DMS114 treated with DMSO at 0.1 percent for 48 hours (cell line): Measurements from ENCODE around the gene EPHB2.
A peak's percentile ranks its signal among the peaks of the same experiment; 100 is the strongest.
"Not testable (repeated sequence)": the region's sequence is repeated elsewhere in the genome, so short reads cannot be mapped to it uniquely, and the experiment has no call there.

Source experiments
- DNase-seq: peaks from one replicate; lab custom pipeline; 2025; ENCODE audit not compliant: unreplicated experiment; lab: John Stamatoyannopoulos, UW

Gene EPHB2

DNA sequence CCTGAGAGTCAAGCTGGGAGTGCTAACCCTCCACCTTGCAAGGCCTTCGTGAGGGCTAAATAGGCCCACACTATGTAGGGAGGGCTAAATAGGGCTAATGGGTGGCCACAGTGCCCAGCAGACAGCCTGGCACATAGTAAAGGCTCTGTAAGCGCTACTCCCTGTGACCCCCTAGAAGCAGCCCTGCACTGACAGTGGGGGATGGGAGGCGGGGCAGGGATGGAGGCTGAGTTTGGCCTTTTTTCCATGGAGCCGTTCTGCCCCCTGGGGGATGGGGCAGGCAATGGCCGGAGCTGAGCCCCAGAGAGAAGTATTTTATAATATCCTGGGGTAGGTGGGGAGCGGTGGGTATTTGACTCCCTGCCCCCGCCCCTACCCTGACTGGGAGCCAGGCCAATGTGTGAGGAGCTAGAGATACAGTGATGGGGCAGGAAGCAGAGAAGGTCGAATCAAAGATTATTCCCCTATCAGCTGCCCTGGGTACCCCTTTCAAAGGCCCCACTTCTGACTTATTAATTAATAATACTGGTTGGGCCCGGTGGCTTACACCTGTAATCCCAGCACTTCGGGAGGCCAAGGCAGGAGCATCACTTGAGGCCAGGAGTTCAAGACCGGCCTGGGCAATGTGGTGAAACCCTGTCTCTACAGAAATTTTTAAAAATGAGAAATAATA lies 219.7 kb downstream of the EPHB2 start:
- DNase-seq, result peak; percentile 33

DNA sequence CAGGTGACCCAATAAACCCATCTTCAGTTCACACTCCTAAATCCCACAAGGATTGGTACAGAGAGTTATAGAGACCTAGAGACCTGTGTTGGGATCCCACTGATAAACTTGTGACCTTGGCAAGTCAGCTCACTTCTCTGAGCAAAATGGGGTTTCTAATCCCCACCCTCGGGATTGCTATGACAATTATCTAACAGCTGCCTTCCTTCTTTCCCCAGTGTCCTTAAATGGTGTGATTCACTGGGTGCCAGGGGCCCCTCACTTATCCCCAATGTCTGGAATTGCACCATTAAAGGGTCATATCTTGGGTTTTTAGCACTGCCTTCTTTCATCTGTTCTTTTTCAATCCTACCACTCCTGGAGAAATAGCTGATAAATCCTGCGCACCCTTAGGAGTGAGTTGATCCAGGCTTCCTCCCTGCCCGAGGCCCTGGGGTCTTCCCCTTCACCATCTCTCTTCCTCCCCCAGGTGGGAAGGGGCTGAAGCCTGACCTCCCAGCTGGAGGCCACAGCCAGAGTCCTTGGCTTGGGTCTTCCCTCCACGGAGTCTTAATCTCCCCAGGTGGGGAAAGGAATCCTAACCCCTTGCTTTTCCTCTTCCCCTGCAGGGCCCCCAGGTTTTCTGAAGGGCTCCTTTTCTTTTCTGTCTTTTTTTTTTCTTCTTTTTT lies 222.3 kb downstream of the EPHB2 start:
- DNase-seq, result no peak

GRCh38 chr1:22935433-22935832 lies 224.8 kb downstream of the EPHB2 start:
- DNase-seq, result no peak

- no peak for DNase-seq
Measured at GRCh38 chr1:22936681-22937080, 226.0 kb downstream of the EPHB2 start.

DNA sequence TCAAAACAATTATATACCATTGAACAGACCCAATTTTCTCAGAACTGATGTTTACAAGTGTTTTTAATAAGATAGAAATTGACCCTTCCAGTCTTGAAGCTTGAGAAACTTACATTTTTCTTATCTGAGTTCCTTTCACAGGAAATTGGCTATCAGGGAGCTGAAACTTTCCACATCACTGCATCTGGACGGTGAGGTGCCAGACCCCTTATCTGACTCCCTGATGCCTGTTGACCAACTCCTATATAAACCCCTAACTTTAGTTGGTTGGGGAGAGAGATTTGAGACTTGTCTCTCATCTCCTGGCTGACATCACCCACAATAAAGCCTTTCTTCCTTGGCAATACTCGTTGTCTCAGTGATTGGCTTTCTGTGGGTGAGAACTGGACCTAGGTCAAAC lies 230.6 kb downstream of the EPHB2 start:
- no peak for DNase-seq

- DNase-seq, result no peak
Measured at GRCh38 chr1:22944346-22945055, 233.9 kb downstream of the EPHB2 start.

- not testable (repeated sequence) for DNase-seq
Measured at GRCh38 chr1:22945171-22945570, 234.5 kb downstream of the EPHB2 start.

DNA sequence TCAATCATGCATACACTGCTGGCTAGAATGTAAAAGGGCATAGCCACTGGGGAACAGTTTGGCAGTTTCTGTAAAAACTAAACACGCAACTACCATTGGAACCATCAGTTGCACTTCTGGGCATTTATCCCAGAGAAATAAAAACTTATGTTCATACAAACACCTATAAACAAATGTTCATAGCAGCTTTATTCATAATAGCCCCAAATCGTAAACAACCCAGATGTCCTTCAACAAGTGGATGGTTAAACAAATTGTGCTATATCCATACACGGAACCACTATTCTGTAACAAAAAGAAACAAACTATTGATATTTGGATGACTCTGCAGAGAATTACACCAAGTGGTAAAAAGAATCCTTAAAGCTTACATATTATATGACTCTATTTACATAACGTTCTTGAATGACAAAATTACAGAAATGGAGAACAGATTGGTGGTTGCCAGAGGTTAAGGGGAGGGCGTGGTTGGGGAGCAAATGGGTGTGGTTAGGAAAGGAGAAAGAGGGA lies 239.2 kb downstream of the EPHB2 start:
- no peak for DNase-seq

GRCh38 chr1:22951796-22952195 lies 241.2 kb downstream of the EPHB2 start:
- no peak for DNase-seq

DNA sequence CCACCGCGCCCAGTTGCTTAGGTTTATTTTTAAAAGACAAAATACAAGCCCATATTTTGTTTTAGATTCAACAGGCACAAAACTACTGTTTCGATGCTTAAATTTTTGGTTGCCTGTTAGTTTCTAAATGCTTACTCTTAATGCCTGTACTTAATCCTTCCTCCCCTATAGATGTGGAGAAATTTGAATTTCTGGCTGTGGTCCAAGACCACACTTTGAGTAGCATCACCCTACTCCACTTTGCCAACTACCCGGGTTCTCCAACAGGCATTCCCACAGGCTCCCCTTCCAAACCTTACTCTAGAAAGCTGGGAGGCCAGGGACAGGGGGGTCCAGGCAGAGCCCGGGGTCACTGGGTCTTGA lies 242.0 kb downstream of the EPHB2 start:
- DNase-seq, result no peak

DNA sequence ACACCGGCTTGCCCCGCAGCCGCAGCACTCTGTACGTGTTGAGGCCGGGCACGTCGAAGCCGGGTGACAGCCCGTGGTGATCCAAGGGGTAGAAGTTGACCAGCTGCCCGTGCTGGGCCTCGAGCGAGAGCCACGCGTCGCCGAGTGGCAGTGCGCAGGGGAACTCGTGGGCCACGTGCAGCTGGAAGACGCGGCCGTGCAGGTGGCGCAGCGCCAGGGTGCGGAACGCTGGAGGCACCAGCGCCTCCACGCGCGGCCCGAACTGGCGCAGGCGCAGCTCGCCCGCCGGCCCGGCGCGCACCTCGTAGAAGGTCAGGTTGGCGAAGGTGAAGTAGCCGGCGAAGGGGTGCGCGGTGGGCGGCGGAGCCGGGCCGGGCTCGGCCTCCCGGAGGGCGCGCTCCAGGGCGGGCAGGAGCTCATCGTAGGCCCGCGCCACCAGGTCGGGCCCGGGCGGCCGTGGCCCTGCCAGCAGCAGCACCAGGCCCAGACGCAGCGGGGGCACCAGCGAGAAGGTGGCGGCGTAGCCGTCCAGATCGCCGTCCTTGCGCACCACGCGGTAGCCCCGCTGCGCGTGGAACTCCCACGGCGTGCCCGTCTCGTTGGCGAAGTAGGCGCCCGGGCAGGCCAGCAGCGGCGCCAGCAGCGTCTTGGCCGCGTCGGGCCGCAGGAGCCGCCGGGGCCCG lies 242.6 kb downstream of the EPHB2 start:
- DNase-seq, result no peak

DNA sequence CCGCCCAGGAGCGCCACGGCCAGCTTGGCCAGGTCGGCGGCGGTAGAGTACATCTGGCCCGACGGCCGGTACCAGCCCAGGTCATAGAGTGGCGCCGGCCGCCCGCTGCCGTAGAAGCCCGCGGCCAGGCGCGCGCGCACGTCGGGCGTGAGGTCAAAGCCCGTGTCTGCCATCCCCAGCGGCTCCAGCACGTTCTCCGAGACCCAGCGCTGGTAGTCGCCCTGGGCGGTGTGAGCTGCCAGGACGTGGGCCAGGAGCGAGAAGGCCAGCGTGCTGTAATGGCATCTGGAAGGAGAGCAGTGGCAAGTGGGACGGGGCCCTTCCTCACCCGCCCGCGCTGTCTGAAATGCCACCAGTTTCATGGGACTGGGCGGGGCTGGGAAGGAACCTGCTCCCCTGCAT lies 243.1 kb downstream of the EPHB2 start:
- DNase-seq, result no peak

DNA sequence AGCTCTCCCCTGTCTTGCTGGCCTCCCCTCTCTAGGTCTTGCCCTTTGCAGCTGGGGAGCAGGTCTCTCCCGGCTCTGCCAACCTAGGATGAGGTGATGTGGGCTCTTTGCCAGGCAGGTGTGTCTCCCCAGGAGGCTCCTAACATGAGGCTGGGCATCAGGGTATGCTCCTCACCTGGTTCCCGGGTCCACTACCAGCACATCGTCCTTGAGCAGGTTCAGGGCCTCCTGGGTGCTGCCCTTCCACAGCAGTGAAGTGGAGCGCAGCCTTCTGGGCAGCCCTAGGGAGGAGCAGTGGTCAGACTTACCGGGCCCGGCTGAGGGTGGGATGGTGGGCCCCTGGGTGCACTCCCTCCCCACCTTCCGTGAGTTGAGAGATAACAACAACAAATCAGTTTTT lies 244.5 kb downstream of the EPHB2 start:
- DNase-seq, result no peak

GRCh38 chr1:22957066-22957465 lies 246.4 kb downstream of the EPHB2 start:
- no peak for DNase-seq

- no peak for DNase-seq
Measured at GRCh38 chr1:22958556-22958955, 247.9 kb downstream of the EPHB2 start.

GRCh38 chr1:22959545-22960360 lies 249.1 kb downstream of the EPHB2 start:
- DNase-seq, result no peak

- no peak for DNase-seq
Measured at GRCh38 chr1:22962558-22962957, 251.9 kb downstream of the EPHB2 start.

DNA sequence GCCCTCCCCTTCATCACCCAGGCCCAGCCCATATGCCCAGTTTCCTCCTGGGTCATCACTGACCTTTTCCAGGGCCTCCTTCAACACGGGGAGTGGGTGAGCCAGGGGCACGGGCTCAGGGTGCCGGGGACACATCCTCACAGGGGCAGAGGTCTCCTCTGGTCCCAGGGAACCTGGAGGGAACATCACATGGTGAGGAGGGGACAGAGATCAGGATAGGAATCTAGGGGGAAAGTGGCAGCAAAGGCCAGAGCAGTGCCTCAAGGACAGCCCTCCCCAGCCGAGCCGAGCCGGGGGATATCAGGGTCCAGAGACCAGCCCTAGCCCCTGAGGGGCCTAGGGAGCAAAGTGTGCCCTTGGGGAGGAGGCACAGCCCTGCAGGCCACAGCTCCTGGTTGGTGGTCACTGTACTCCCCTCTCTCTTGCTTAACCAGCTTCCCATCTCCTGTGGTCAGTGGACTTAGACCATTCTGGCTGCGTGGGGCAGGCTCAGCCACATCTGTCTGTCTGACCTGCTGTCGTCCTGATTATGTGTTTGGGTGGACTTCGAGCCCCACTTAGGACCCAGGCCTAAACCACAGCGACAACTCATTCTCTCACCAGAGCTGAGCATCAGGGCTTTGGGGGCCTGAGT lies 252.5 kb downstream of the EPHB2 start:
- DNase-seq, result no peak

- DNase-seq, result no peak
Measured at GRCh38 chr1:22966309-22966708, 255.7 kb downstream of the EPHB2 start.

GRCh38 chr1:22967833-22968232 lies 257.2 kb downstream of the EPHB2 start:
- DNase-seq, result no peak
